ENCODE measurements around the gene AUTS2.

The AUTS2 gene

GRCh38 chr7:69959789-69960499 lies 361.7 kb downstream of the AUTS2 start:
- no peak for DNase-seq

DNA sequence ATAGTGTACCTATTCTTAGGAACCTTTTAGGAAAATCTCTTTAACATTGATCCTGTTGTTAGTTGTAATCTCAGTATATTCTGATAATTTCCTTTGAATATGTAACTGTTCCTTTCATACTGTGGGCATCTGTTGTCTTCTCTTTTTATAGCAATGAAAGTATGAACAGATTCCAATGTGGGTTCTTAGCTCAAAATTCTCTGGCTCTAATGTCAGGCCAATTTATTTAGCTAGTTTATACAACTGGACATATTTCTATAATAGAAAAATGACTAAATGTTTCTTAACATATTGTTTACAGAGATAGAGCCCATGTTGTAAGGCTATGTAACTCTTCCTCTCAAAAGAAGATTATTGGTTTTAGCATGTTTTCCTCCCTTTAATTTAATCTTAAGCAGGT lies 363.2 kb downstream of the AUTS2 start:
- no peak for DNase-seq

DNA sequence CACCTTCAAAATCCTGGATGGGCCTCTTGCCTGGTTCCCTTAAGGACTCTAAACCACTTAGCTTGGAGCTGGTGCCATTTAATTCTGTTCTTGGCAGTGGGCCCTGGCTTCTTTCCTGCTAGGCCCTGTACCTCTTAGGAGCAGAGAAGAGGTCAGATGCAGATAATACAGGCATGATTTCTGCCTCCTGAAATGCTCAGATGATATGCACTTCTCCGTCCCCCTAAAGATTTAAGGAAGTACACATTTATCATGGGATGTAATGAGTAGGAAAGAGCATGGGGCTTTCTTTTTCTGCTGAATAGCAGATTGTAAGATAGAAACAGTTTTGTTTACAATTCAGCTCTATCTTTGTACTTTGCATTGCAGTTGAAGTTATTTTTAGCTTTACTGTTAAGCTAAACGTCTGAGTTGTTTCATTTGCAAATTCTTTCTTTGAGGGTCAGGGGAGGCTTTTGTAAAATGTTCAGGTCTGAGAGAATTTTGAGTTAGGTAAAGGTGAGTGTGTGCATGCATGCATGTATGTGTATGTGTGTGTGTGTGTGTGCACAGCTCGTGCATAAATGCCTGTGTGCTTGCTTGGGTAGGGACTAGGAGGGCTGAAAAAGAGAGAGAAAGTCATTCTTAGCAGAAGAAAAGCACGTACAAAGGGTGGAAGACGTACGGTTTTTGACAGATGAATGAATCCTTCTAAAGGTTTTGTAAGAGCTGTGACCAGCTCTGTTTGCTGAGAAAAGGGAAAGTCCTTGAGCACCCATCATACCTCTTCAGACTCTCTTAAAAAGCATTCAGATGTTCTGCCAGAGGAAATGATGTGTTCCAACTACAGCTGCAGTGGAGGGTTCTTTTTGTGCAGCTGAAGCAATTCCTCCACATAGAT lies 364.2 kb downstream of the AUTS2 start:
- DNase-seq: no peak

DNA sequence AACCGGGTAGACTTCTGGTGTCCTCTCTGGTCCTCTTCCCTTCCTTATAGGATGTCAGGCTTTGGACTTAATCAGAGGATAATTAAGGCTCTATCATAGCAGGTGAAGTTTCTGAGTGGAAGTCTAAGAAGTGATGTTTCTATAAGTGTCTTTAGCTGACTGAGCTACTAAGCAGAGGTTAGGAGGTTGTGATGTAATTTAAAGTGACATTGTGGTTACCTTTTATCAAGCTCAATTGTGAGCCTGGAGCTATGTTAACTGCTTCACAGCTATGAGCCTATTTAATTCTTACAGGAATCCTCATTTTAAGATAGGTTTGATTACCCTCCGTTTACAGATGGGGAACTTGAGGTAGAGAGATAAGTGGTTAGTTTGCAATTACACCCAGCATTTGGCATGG lies 365.1 kb downstream of the AUTS2 start:
- DNase-seq: no peak

DNA sequence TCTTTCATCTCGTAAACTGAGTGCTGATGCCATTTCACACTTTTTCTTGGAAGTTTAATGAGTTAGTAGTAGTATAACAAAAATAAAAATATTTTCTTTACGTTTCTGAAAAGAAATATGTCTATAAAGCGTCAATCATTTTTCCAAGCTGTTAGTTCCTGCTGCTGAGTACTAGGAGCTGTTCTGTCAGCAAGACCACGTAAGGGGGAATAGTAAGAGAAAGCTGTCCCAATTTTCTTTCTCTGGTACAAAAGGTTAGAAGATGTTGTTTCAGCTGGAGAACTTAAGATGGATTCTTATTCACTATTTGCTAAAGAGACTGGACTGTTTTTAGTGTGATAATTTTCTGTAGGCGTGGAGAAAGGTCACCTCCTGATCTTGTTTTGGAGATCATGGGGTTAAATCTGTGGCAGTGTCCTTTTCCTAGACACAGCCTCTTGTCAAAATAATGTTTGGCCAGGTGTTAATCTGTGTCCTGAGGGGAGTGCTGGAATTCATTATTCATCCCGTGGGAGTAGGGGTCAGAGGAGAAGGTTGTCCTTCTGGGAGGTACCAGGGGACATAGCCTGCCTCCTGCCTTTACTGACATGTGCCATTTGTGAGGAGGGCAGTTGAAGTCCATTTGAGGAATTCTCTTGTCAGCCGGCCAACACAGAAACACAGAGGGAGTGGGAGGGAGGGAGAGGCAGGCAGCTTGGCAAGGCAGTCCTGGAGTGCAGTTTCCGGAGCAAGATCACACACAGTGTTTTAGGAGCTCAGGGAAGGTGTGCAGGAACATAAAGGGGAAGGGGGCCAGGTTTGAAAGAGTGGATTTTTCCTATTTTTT lies 368.7 kb downstream of the AUTS2 start:
- no peak for DNase-seq

DNA sequence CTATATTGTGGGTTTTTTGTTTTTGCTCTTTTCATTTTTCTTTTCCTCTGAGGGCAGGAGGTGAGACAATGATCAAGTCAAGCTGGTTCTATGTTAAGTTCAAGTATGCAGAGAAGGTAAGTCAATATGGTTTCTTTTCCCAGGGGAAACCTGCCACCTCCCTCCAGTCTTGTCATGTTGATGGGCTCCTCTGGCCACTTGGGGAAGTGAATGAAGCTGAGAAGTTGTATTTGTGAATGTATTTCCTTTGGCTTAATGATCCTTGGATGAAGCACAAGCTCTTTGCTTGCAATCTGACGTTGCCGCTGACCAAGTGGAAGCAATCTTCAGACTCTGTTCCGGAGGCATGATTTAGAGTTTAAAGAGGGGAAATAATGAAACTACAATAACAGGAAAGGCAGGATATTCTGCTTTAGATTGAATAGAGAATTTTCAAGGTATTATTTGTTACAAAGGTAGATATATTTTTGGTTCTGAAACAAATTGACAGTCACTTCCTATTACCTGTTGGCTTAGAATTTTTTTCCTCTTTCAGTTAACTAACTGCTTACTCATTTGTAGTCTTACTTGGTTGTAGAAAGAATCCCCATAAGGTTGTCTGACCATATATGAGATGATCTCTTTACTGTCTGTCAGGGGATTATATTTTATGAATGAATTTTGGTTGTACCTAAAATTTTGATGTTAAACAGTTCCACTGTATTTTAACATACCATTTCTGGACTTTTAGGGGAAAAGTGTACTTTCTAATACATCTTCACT lies 369.6 kb downstream of the AUTS2 start:
- DNase-seq: no peak

DNA sequence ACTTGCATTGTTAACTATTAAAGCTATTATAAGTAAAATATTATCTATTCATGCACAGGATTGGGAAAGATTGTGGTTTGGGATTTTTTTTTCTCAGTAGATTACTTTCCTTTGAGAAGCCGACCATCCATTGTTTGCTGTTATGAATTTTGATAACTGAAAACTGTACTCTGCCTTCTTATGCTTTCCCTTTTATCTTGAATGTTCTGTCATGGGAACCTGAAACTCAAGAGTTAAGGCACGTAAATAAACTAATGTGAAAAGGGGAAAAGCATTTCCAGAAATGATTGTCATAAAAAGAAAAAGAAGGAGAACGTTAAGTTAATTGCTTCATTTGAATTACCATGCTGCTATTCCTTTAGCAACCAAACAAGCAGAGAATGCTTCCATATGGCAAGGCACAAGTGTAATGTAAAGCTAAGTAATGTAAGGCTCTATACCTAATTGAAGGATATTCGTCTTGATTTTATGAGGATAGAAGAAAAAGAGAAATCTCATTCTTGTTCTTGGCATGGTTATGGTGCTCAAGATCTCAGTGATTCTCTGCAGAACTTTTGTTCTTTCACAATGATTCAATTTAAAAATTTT lies 370.8 kb downstream of the AUTS2 start:
- DNase-seq: no peak

DNA sequence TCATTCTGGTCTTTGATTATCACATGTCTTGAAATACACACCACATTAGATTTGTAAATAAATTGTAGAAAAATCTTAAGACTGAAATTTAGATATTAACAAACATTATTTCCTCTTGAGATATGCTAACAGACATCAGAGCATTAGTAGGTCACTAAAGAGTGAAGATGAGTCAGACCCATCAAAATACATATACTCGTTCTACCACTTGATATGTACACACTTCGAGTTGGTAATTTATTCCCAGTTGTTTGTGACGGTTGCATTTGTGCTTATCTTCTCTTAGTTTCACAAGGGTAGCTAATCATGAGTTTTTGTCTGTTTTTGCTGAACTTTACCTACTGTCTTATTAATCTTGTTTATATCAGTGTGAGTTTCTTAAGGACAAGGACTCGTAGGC lies 383.4 kb downstream of the AUTS2 start:
- no peak for DNase-seq

DNA sequence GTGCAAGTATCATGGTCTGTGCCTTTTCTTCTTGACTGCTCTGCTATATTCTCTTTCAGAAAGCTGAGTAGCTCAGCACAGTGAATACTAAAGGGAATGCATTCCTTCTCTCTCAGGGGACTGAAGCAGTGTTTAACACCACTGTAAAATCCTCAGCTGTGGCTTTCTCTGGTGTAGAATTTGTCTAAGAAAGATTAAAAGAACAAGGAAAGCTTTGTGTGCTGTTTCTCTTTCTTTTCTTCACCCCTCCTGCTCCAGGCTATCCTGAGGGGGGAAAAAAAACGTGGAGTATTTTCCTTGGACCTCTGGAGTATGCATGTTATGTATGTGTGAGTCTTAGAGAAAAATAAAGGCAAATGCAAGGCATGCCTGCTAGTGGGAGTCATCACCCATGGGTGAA lies 383.9 kb downstream of the AUTS2 start:
- DNase-seq: no peak

GRCh38 chr7:69989551-69989950 lies 391.3 kb downstream of the AUTS2 start:
- no peak for DNase-seq

DNA sequence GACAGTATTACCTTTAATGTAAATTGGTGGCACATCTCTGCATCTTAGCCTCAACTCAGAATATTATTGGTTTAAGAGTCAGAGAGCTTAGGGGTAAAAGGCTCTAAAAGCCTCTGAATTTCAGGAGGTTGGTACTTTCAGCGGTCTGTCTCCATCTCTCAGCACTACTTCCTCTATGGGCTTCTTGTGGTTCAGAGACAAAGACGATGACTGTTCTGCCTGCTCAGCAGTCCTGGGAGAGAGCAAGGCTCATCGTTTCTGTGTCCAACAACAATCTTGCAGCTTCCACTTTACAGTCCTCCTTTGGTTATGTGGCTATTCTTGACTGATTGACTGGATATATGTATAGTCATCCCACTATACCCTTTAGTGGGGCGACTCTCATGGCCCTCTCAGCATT lies 394.7 kb downstream of the AUTS2 start:
- DNase-seq: peak; percentile 24

DNA sequence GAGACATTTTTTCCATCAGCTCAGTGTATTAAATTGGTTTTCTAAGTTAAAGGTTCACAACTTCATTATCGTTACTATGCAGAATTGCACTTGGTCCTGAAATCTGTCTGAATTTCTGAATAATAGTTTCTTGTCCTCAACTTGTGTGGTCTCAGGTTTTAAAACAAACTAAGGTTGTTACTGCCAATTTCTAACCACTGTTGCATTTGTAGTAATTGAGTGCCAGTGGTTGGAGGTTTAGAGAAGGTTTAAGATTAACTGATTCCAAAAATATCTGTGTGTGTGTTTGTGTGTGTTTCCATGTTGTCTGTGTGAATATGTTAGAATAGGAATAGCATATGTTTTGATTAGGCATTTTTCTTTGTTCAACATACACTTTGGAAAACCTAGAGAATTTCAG lies 395.9 kb downstream of the AUTS2 start:
- DNase-seq: no peak

DNA sequence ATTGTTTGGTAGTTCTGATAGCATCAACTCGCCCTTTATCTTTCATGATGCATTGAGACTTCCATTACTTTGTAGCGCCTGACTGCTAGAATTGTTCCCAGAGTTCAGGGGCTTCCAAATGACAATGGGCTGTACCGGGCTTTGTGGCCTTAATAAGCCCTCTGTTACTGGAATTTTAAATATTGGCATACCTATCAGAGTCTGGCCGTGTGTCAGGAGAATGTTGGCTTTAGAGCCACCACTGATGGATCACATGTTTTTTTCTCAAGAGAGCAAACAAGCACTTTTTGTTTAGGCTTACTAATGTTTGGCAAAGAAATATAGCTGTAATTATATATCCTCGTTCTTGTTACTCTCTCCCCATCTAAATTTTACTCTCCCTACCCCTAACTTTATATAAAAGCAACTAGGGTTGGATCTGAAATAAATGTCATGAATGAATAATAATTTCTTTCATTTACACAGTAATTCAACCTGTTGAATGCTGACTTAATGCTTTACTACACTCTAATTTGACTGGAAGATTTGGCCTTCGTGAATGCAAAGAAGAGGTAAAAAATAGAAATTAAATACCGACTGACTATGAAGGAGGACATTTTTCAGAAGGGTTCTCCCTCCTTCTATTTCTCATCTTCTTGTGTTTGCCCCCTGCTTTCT lies 396.7 kb downstream of the AUTS2 start:
- DNase-seq: no peak

DNA sequence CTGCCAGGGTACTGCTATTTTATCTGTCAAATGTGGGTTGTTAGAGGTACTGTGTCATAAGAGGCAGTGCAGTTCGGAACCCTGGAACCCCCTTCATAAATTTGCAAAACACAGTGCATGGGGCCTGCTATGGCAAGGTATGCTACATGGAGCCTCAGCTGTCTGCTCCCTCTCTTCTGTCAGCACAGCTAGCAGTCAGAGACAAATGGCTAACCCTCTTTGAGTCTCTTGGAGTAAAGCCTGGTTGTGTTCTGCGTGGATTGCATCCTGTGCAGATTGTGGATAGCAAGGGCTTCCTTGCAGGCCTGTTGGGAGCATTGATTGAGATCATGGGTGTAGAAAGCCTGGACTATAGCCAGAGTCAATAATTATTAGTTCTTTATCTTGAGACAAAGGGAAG lies 397.8 kb downstream of the AUTS2 start:
- no peak for DNase-seq

- no peak for DNase-seq
Measured at GRCh38 chr7:70000737-70001348, 402.6 kb downstream of the AUTS2 start.

GRCh38 chr7:70005480-70005879 lies 407.2 kb downstream of the AUTS2 start:
- no peak for DNase-seq

DNA sequence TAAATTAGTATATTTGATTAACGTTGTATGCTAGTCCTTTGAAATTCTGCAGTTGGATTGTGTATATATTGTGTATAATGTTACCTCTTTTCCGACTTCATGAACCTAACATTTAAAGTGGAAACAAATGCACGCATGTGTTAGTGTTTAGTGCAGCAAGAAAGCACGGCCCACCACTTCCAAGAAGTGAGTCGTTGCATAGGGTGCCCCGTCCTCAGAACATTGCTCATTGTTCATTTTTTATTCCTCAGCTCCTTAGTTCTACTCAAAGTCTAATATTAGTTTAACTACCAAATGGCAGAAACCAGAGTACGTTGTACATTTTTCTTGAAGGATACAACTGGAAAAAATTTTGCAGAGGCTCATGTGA lies 407.6 kb downstream of the AUTS2 start:
- no peak for DNase-seq

GRCh38 chr7:70006261-70006920 lies 408.1 kb downstream of the AUTS2 start:
- DNase-seq: no peak

- DNase-seq: peak; percentile 12
Measured at GRCh38 chr7:70008466-70008865, 410.2 kb downstream of the AUTS2 start.

DNA sequence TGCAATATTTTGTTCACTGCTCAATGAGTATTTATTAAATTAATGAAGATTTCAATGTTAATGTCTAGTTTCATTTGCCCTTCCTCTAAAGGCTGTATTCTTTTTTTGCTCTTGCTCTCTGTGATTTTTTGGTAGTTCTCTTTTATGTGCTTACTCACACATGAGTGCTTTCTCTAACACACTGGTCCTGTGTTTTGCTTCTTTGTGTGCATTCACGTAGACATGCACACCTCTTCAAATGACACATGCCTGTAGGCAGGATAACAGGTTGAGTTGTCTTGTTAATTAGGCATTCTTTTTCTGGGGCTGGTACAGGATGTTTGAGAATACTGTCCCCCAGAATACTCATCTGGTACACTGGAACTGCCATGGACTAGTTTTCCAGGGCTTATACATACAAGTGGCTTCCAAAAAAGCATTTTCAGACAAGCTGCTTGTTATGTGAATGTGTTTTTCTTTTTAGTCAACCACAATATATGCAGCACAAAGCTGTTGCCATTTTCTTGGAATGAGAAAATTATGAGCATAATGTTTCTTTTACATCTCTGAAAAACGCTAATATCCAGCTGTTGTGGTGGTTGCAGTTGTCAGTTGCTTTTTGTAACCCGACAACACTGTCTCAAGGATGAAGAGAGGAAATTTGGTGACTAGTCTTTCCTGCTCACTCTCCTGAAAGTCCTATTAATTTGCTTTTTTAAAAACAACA lies 416.4 kb downstream of the AUTS2 start:
- DNase-seq: no peak

Measured in suppressor macrophage treated with lipopolysaccharide for 4 hours (primary cell).